Esophagus squamous epithelium (tissue), 5 donors: ENCODE results near the gene LZTS3. TPM values are rescaled to one million over a fixed set of nuclear protein-coding genes. Genes with fewer than 3 reads are reported as not detected.
A peak's percentile ranks its signal among the peaks of the same experiment; 100 is the strongest.

ENCODE experiments used
- DNase-seq: peaks from one replicate; lab custom pipeline; 2025; lab: John Stamatoyannopoulos, UW
- H3K27ac ChIP-seq, 4 donors: fragments of 200-600 bp; sonication (generic); one replicate each; pipeline ENCODE4 v1.5.1; 2016 to 2019; ENCODE audit warnings: mild to moderate bottlenecking in 1 of 4
- H3K27me3 ChIP-seq, 4 donors: fragments of 200-600 bp; sonication (generic); 1 replicate in 3 of 4; 2 replicates in 1 of 4; pipeline versions ENCODE4 v1.5.1 to v1.6.0; 2017 to 2021; ENCODE audit warnings: antibody characterized with exemption in 1 of 4
- H3K36me3 ChIP-seq, 3 donors: fragments of 200-600 bp; sonication (generic); one replicate each; pipeline ENCODE4 v1.5.1; 2016 to 2019
- H3K4me1 ChIP-seq, 3 donors: fragments of 200-600 bp; sonication (generic); one replicate each; pipeline ENCODE4 v1.5.1; 2017 to 2019
- H3K4me3 ChIP-seq, 4 donors: fragments of 200-600 bp; sonication (generic); 1 replicate in 3 of 4; 2 replicates in 1 of 4; pipeline ENCODE4 v1.5.1; 2016 to 2019; ENCODE audit warnings: mild to moderate bottlenecking in 2 of 4, moderate library complexity in 1 of 4
- H3K9me3 ChIP-seq, 3 donors: fragments of 200-600 bp; sonication (generic); one replicate each; pipeline ENCODE4 v1.5.1; 2016 to 2019
- POLR2A ChIP-seq, 4 donors: fragments of 450-650 bp; IDR thresholded peaks; one replicate each; pipeline ENCODE4 v1.6.1; 2017; ENCODE audit warnings: antibody characterized with exemption in 4 of 4, mild to moderate bottlenecking in 4 of 4, moderate library complexity in 3 of 4
- WGBS, 2 donors: methylation state at CpG; one replicate each; pipeline ENCODE4 v1.1.5; 2018; 5-methylcytosine and 5-hydroxymethylcytosine counted together
- intact Hi-C: fragments of 100-400 bp; cut with DNase I; formaldehyde crosslinking; loops from one replicate; pipeline ENCODE4 v1.15.0; 2022
- total RNA-seq, 4 donors: library from RNA; depleted of rRNA; stranded (reverse); fragments of >200 nt; gene quantifications; one replicate each; pipeline ENCODE4 v1.1.0, GENCODE V29; 2016
- TF ChIP-seq, protein P1 (sequence below), 6 experiments: fragments of 450-650 bp in 4 of 6; fragments of 200-600 bp in 2 of 6; sonication (generic) in 2 of 6; IDR thresholded peaks; one replicate each; pipeline ENCODE4 v1.5.1; 2016 to 2019; ENCODE audit warnings: antibody characterized with exemption in 6 of 6, mild to moderate bottlenecking in 4 of 6, moderate library complexity in 4 of 6
- donor health status: DM: yes; HTN: yes; CAD: no.

Gene LZTS3
- total RNA-seq, 4 donors from 2014 or later: 1.1 to 6.3 (median 4.4) TPM

DNA sequence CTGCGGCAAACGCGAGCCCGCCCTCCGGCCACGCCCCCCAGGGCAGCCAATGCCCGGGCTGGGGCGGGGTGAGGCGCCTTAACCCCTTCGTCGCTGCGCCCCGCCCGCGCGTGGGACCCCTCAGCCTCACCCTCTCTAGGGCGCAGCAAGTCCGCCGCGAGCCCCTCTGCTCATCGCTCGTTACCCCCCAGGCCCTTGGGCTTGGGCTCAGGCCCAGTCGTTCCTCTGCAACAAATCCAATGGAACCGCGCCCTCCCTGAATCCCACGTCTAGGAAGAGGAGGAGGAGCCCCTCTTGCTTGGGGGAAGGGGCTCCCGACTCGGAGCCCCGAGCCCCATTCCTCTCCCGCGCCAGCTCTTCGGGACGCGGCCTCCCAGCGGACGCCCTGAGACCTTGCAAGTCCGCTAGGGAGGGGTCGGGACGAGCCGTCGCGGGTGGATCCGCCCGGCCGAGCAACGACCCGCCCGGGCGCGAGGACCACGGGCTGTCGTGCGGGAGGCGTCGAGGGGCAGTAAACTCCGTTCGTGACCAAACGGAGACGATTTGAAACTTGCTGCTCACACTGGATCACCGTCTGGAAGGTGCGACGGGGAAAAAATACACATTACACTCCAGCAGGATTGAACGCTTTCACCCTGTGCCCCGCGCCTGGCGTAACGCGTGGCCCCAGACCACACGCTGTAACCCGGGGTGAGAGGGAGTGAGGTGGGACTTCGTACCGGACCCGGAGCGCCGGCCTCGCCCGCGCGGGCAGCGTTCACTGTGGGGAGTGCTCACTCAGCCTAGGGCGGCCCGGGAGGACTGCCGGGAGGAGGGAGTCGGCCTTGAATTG, 477 bp upstream of the LZTS3 start:
- intact Hi-C loops: no loop called here
- 0% methylated on average over 6 to 21 of the region's 84 CpGs for WGBS, 2 donors
- TF ChIP-seq, protein P1, sequence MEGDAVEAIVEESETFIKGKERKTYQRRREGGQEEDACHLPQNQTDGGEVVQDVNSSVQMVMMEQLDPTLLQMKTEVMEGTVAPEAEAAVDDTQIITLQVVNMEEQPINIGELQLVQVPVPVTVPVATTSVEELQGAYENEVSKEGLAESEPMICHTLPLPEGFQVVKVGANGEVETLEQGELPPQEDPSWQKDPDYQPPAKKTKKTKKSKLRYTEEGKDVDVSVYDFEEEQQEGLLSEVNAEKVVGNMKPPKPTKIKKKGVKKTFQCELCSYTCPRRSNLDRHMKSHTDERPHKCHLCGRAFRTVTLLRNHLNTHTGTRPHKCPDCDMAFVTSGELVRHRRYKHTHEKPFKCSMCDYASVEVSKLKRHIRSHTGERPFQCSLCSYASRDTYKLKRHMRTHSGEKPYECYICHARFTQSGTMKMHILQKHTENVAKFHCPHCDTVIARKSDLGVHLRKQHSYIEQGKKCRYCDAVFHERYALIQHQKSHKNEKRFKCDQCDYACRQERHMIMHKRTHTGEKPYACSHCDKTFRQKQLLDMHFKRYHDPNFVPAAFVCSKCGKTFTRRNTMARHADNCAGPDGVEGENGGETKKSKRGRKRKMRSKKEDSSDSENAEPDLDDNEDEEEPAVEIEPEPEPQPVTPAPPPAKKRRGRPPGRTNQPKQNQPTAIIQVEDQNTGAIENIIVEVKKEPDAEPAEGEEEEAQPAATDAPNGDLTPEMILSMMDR (IDR thresholded peaks at IDR 0.05): peak in 4 of 6 experiments; percentile 7 to 46 (median 24)
- TF ChIP-seq POLR2A (IDR thresholded peaks at IDR 0.05): no peak
- Histone ChIP-seq H3K27me3 (peaks cover 0 to 42% (median 0%) of the 10 kb centered on the region in 4 donors), H3K9me3 (no peaks in the 10 kb centered on the region), H3K4me3 (peak overlapping the region; percentile 74 to 92 (median 88)), H3K36me3 (no peaks in the 10 kb centered on the region), H3K27ac (peak overlapping the region; percentile 79 to 88 (median 80)), H3K4me1 (peaks cover 6 to 30% (median 8%) of the 10 kb centered on the region in 3 donors)
- no peak for DNase-seq

DNA sequence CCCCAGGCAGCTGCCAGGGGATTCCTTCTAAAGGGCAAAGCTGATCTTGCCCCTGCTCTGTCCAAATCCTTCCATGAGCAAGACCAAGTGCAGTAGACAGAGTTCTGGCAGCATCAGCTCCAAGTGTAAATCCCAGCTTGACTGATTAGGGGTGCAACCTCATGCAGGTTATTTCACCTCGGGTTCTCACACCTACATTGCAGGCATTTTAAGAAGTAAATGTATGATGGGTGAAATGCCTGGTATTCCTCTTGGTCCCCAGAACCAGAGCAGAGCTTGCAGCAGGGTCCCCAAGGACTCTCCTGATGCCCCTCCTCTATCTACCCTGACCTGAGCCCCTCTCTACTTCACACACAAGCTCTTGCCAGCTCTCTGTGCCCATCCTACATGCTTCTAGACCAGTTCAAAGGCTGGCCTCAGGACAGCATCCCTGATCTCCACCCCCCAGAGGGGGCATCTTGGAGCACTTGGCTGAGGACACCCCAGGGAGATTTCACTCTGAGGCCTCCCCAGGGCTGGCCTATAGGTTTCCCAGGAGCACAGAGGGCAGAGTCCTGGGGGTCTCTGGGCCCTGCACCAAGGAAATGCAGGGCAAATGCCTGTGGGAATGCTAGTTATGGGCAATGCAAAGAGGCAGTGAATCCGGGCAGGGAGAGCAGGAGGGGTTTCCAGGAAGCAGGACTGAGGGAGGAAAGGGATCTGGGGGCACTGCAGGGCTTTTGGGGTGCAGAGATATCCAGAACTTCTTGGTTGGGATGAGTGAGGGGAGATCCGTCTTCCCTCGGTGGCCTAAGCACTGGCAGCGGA, 1.0 kb downstream of the LZTS3 start:
- no peaks in the 10 kb centered on the region for H3K36me3 ChIP-seq
- H3K4me1 ChIP-seq: peaks cover 8 to 42% (median 16%) of the 10 kb centered on the region in 3 donors
- TF ChIP-seq, protein P1 (IDR thresholded peaks at IDR 0.05): no peak
- peaks cover 0 to 57% (median 0%) of the 10 kb centered on the region in 4 donors for H3K27me3 ChIP-seq
- H3K9me3 ChIP-seq: no peaks in the 10 kb centered on the region
- peak overlapping the region in 1 of 4 donors; percentile 76 for H3K27ac ChIP-seq
- DNase-seq: no peak
- intact Hi-C loops: no loop called here
- 9 to 18% methylated on average over 4 to 5 of the region's 5 CpGs for WGBS, 2 donors
- peak overlapping the region; percentile 74 to 92 (median 88) for H3K4me3 ChIP-seq

DNA sequence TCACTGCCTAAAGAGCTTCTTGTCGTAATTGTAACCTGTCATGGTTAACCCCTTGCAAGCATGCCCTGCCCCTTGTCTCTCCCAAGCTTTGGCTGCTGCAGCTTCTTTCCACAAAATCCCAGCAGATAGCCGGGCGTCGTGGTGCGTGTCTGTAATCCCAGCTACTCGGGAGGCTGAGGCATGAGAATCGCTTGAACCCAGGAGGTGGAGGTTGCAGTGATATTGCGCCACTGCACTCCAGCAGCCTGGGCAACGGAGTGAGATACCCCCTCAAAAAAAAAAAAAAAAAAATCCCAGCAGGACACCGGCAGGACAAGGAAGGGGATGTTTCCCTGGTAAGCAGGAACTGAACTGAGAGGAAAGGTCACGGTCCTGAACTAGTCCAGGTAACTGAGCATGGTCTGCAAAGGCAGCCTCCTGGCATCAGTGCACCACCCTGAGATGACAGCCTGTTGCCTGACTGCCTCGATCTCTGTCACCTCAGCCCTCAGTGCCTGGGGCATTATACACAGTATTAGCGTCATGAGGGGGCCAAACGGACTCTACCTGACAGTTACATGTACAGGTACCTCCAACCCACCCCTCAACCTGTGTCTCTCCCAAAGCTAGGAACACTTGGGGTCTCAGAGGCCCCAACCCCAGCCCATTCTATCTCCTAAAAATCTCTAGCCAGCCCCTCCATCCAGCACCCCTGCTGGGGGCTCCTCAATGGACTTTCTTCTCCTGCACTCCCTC, 1.8 kb downstream of the LZTS3 start:
- WGBS, 2 donors: 69 to 75% methylated on average over 7 to 10 of the region's 14 CpGs
- peaks cover 0 to 63% (median 0%) of the 10 kb centered on the region in 4 donors for H3K27me3 ChIP-seq
- no peak for DNase-seq
- H3K4me1 ChIP-seq: peaks cover 8 to 42% (median 16%) of the 10 kb centered on the region in 3 donors
- no peaks in the 10 kb centered on the region for H3K9me3 ChIP-seq
- no peak overlapping the region for H3K27ac ChIP-seq
- intact Hi-C loops: no loop called here
- H3K4me3 ChIP-seq: no peak overlapping the region
- TF ChIP-seq, protein P1 (IDR thresholded peaks at IDR 0.05): no peak
- no peaks in the 10 kb centered on the region for H3K36me3 ChIP-seq

DNA sequence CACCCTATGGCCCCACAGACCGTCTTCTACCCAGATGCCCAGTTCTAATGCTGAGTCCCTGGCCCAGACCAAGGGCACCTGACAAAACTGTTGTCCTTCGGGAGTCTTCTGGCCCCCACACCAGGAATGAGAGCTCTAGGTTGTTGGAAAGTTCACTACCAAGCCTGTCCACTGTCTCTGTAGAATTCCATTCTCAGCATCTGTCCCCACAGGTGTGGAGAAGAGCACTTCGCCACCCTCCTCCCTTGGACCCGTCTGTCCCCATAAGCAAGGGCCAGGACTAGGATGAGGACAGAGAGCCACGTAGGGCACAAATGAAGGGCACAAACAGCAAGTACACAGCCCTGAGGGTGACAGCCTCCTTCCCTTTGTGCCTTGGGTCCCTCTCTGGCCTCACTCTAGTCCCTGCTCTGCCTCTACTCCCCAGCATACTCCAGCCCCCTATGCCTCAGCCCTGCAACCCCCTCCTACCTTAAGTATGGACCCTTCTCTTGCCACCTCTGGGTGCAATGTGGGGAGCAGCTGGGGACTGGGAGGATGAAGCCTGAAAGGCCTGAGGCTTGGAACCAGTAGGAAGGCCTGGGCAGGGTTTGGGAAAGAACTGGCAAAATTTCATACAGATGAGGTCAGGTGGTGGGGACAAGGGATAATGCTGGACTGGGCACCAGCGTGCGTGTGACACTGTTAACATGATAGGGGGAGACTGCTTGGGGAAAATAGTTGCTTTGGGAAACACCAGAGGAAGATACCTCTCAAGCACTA, 4.3 kb downstream of the LZTS3 start:
- Histone ChIP-seq H3K4me3 (no peak overlapping the region), H3K27ac (peak overlapping the region in 1 of 4 donors; percentile 10), H3K27me3 (peaks cover 0 to 49% (median 0%) of the 10 kb centered on the region in 4 donors), H3K4me1 (peaks cover 8 to 39% (median 16%) of the 10 kb centered on the region in 3 donors), H3K9me3 (no peaks in the 10 kb centered on the region), H3K36me3 (no peaks in the 10 kb centered on the region)
- TF ChIP-seq, protein P1 (IDR thresholded peaks at IDR 0.05): no peak
- TF ChIP-seq POLR2A (IDR thresholded peaks at IDR 0.05): no peak
- intact Hi-C loops: no loop called here
- 87 to 93% methylated on average over 5 to 7 of the region's 7 CpGs for WGBS, 2 donors
- DNase-seq: no peak
